Neutrophil (primary cell): Measurements from ENCODE around the gene OMG.
"Not testable (repeated sequence)": the region's sequence is repeated elsewhere in the genome, so short reads cannot be mapped to it uniquely, and the experiment has no call there.

Experiments
- H3K27ac ChIP-seq: fragments of 200-600 bp; sonication (generic); 2 replicates; pipeline ENCODE4 v1.5.1; 2016; ENCODE audit warnings: mild to moderate bottlenecking, moderate library complexity
- H3K27me3 ChIP-seq: fragments of 200-600 bp; sonication (generic); 2 replicates; pipeline ENCODE4 v1.6.0; 2016; ENCODE audit warnings: mild to moderate bottlenecking
- H3K36me3 ChIP-seq: fragments of 200-600 bp; sonication (generic); 2 replicates; pipeline ENCODE4 v1.5.1; 2017
- H3K4me1 ChIP-seq, 2 experiments: fragments of 200-600 bp in 1 of 2; sonication (generic) in 1 of 2; 1 replicate in 1 of 2; 2 replicates in 1 of 2; pipeline versions ENCODE4 v1.5.1 to v1.6.1; 2013 to 2016; ENCODE audit warnings: low read depth in 1 of 2, low read length in 1 of 2, mild to moderate bottlenecking in 1 of 2, moderate library complexity in 1 of 2; ENCODE audit not compliant: control insufficient read depth in 1 of 2, insufficient read depth in 1 of 2
- H3K4me3 ChIP-seq, 2 experiments: fragments of 200-600 bp in 1 of 2; sonication (generic) in 1 of 2; 1 replicate in 1 of 2; 2 replicates in 1 of 2; pipeline ENCODE4 v1.5.1; 2013 to 2016; ENCODE audit warnings: low read depth in 1 of 2, low read length in 1 of 2, mild to moderate bottlenecking in 1 of 2, moderate library complexity in 1 of 2
- H3K9me3 ChIP-seq: fragments of 200-600 bp; sonication (generic); 2 replicates; pipeline ENCODE4 v1.5.1; 2016
- CTCF ChIP-seq: fragments of 200-600 bp; sonication (generic); IDR thresholded peaks from 2 replicates; pipeline ENCODE4 v1.5.1; 2016; ENCODE audit warnings: antibody characterized with exemption

OMG gene

GRCh38 chr17:31318851-31319661 lies 22.0 kb upstream of the OMG start:
- Histone ChIP-seq H3K36me3 (peaks cover 15% of the 10 kb centered on the region), H3K4me1 (peaks cover 53 to 78% of the 10 kb centered on the region in 2 experiments), H3K27me3 (no peaks in the 10 kb centered on the region), H3K9me3 (no peaks in the 10 kb centered on the region), H3K4me3 (peak overlapping the region; percentile 78 to 79), H3K27ac (peak overlapping the region; percentile 98)
- TF ChIP-seq CTCF = no peak

- Histone ChIP-seq H3K36me3 (peaks cover 15% of the 10 kb centered on the region), H3K4me3 (peak overlapping the region; percentile 78 to 79), H3K27ac (peak overlapping the region; percentile 98), H3K4me1 (peaks cover 53 to 78% of the 10 kb centered on the region in 2 experiments), H3K9me3 (no peaks in the 10 kb centered on the region), H3K27me3 (no peaks in the 10 kb centered on the region)
- no peak for TF ChIP-seq CTCF
Observed at GRCh38 chr17:31318298-31318801, 21.3 kb upstream of the OMG start.

GRCh38 chr17:31314782-31315100 lies 17.7 kb upstream of the OMG start:
- Histone ChIP-seq H3K9me3 (no peaks in the 10 kb centered on the region), H3K4me1 (peaks cover 45 to 76% of the 10 kb centered on the region in 2 experiments), H3K4me3 (peak overlapping the region; percentile 78 to 88), H3K27ac (peak overlapping the region; percentile 98), H3K27me3 (no peaks in the 10 kb centered on the region), H3K36me3 (peaks cover 15% of the 10 kb centered on the region)
- TF ChIP-seq CTCF = no peak

- no peaks in the 10 kb centered on the region for H3K27me3 ChIP-seq
- no peak for TF ChIP-seq CTCF
- H3K36me3 ChIP-seq = peaks cover 15% of the 10 kb centered on the region
- peak within 1 kb of the TSS; percentile 78 to 88 for H3K4me3 ChIP-seq
- peaks cover 45 to 76% of the 10 kb centered on the region in 2 experiments for H3K4me1 ChIP-seq
- H3K27ac ChIP-seq = peak within 1 kb of the TSS; percentile 98
- H3K9me3 ChIP-seq = no peaks in the 10 kb centered on the region
Observed at GRCh38 chr17:31313982-31314781, 17.1 kb upstream of the OMG start, which contains the start of gene EVI2B. Gene EVI2B (minus strand): TSS chr17:31314054. CDS start chr17:31305609, 8,445 bp downstream.

- Histone ChIP-seq H3K27ac (peak overlapping the region; percentile 98), H3K4me3 (peak overlapping the region; percentile 78 to 88)
Observed at GRCh38 chr17:31312223-31312622, 15.2 kb upstream of the OMG start.

More at GRCh38 chr17:31312223-31312622, 15.2 kb upstream of the OMG start:
- H3K9me3 ChIP-seq, H3K27me3 ChIP-seq: not testable (repeated sequence)
- Histone ChIP-seq H3K4me1 (peaks cover 36 to 77% of the 10 kb centered on the region in 2 experiments), H3K36me3 (peaks cover 16% of the 10 kb centered on the region)
